CD4-positive, alpha-beta T cell treated with Interleukin-15 for 4 hours (primary cell): ENCODE data around the gene DIO3.
"Not testable (repeated sequence)": the region's sequence is repeated elsewhere in the genome, so short reads cannot be mapped to it uniquely, and the experiment has no call there.

Source experiments
- DNase-seq: peaks from one replicate; pipeline ENCODE4 v3.0.0-alpha.2; 2020; ENCODE audit warnings: low spot score

Gene DIO3

DNA sequence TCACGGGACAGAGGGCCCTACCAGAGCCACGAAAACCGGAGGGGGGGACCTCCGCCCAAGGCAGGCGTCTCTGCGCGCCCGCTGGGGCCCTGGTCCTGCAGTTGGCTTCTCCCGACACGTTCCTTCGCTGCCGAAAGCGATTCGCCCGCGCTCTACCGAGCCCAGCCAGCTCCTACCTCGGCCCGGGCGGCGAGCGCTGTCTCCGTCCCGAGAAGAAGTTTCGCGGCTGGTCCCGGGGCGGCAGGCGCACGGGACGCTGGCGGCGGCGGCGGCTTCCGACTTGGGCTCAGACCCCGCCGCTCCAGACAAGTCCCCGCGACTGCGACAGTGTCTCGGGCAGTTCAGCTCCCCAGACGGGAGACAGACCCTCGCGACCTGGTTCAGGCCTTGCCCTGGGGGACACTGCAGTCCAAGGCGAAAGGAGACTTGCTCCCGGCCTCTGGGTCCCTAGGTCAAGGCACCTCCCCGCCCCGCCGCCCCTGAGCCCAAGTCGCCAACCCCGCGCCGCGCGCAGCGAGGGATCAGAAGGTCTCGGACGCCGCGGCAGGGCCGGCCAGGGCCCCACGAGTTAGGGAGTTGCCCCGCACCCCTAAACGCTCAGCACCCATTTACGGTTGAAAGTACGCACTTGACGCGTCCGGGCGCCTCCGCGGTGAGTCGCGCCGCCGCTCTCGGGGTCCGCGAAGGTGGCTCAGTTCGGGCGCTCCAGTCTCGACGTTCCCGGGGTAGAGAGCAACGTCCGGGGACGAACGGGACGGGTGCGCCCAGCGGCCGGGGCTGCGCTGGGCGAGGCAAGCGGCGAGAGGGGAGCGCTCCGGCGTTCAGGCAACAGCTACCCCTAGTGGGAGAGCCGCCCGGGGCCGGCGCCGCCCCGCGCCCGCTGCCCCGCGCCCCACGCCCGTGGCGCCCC lies 1.4 kb upstream of the DIO3 start:
- no peak for DNase-seq

DNA sequence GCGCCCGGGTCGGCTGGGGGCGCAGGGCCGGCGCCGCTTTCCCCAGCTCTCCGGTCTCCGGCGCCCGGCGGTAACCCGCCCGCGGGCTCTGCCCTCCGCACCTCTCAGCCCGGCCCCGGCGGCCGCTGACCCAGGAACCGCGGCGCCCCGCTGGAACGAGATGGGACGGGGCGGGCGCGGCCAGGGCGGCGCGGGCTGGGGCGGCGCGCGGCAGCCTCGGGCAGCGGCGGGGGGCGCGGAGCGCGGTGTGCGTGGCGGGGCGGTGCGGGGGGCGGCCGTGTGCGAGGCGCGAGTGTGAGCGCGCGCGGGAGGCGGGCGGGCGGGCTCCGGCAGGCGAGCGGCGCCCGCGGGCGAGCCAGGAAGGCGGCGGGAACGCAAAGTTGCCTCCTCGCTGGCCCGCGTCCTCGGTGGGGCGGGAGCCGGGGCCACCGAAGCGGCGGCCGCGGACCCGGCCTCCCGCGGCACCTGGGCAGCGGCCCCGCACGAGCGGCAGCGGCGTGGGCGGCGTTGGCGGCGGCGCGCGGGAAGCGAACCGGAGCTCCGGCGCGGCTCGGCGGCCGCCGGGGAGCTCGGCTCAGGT lies 671 bp upstream of the DIO3 start:
- no peak for DNase-seq

DNA sequence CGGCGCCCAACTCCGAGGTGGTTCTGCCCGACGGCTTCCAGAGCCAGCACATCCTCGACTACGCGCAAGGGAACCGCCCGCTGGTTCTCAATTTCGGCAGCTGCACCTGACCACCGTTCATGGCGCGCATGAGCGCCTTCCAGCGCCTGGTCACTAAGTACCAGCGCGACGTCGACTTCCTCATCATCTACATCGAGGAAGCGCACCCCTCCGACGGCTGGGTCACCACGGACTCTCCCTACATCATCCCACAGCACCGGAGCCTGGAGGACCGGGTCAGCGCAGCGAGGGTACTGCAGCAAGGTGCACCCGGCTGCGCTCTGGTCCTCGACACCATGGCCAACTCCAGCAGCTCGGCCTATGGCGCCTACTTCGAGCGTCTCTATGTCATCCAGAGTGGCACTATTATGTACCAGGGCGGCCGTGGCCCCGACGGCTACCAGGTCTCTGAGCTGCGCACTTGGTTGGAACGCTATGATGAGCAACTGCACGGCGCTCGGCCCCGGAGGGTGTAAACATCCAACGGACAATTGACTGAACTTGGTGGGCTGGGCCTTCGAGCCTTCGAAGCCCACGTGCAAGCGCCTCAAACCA lies 699 bp downstream of the DIO3 start:
- no peak for DNase-seq

DNA sequence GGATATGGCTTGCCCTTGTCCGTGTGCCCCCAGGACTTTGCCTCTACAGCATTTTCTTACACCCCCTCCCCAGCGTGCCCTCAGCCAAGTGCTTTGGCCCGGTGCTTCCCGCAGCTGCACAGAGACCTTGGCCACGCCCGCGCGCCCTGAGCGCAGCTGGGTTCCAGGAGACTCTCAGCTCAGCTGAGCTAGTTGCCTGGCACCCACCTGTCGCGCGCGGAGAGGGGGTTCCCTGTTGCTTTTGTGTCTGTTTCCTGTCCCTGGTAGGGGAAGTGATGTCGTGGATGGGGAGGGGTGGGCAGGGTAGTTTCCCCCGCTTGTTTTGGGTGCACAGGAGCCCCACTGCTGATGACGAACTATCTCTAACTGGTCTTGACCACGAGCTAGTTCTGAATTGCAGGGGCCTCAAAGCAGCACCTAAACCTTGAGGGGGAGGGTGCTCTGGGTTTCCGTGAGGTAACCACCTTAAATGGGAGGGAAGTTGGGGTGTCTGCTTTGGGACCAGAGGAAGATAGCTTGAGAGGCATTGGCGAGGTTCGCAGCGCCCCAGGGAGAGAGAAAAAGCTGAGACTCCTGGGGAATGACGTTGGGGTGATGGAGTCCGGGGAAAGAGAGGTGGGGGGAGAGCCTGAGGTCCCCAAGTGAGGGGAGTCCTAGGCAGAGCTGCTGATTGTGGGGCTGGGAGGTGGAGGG lies 1.5 kb downstream of the DIO3 start:
- no peak for DNase-seq

DNA sequence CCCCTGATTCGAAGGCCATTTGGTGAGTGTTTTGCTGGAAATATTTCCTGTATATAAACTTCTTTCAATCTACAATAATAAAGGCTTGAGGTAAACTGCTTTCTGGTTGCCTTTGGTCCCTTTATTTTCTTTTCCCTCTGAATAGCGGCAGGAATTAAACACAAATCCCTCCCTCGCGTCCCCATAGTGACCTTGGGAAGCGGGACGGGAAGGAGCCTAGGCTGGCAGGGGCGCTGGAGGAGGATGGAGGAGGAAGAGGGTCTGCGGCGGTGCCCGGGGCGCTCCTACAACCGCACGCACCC lies 2.0 kb downstream of the DIO3 start:
- DNase-seq, result no peak

DNA sequence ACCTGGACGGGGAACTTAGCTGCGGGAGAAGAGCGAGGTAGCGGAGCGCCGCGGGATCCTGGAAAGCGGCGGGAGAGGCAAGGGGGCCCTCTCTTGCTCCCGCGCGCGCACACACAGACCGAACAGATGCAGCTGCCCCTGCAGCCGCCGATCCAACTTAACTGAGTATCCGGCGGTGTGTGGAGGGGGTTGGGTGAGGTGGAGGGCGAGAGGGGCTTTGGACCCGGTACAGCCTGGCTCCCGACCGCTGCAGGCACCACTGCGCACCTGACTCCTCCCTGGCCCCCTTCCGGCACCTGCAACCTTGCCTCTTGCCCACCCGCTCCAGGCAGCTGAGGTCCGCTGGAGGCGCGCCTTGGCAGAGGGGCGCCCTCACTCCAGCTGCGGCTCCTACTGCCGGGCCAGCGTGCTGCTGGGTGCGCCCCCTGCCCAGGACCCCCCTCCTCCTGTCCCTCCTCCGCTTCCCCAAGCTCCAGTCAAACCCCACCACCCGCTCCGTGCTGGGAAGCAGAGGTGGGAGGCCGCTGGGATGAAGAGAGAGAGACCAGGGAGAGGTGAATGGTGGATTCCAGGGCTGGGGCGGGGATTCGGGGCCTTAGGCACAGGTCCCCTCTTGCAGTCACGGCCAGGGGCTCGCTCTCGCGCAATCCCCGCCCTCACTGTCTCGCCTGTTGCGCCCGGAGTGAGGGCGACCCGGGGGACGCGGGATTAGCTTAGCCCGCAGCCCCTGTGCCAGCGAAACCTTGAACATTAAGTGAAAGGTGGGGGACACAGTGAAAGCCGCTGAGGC lies 2.6 kb downstream of the DIO3 start:
- DNase-seq, result no peak

DNA sequence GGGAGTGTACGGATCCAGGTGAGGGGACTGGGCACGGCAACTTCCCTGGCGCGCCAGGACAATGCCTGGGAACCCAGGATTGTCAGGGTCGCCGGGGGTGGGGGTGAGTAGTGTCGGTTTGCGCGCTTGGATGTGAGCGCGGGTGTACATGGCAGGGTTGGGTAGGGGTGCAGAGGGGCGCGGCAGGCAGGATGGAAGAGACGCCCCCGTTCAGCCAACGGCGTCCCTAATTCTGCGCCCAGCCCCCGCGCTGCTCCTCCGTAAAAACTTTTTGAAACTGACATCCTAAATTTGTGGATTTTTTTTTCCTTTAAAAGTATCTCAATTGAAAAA lies 3.1 kb downstream of the DIO3 start:
- DNase-seq, result no peak

DNA sequence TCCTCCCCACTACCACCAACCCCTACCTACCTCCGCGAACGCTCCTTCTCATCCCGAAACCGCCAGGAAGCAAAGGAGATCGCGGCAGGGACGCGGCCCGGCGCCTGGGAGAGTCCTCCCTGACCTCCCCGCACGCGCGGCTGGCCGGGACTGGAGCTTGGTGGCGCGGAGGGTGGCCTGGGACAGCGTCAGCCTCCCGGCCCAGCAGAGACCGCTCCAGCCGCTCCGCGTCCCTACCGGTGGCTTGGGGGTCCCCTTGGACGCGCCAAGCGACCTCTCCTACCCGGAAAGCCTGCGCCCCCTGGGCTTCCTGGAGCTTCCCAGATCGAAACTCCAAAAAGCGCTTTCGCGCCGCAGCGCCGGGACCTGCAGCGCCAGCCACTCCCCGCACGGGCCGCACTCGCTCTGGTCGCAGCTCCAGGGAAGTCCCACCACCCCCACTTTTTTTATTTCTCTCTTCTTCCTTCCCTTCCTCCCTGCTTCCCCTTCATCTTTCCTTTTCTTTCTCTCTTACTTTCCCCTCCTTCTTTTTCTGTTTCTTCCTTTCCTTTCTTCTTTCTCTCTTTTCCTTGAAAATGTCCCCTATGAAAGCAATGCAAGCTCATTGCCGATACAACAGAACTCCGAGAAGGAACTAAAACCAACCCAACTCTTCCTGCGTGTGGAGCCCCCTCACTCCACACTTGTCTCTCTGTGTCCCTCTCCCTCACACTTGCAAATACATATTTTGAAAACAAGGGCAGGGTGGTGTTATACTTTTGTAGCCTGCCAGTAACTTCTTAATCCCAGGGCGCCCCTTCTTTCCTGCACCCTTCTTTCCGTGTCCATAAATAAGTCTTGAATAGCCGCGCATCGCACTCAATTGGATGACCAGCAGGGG lies 3.8 kb downstream of the DIO3 start:
- DNase-seq, result no peak

DNA sequence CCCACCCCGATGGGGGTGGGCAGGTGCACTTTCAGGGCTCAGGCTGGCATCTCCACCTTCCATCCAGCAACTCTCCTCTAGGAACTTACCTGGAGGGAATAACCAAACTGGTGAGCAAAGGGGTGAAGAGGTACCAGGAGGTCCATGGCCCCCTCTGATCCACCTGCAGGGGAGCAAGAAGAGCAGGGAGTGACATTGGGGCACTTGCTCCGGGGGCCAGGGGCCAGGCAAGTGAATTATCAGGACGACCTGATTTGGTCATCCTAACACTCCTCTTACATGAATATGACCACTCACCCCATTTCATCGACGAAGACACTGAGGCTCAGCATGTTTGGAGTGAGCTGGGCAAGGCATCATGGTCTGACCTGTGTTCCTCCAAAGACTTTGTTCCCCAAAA lies 6.0 kb downstream of the DIO3 start:
- no peak for DNase-seq

DNA sequence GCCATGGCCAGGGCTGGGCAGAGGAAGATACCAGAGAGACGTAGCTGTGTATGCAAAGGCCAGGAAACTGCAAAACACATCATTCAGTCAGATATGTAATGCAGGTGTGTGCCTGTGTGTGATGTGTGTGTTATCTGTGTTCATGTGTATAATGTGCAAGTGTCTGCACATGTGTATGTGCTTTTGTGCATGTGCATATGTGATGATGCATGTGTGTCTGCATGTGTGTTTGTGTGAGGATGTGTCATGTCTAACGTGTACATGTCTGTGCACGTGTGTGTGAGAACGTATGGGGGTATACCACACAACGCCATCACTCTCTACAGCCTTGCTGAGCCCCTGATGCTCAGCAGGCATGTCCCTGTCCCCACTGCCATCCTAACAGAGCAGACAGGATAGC lies 9.7 kb downstream of the DIO3 start:
- no peak for DNase-seq

DNA sequence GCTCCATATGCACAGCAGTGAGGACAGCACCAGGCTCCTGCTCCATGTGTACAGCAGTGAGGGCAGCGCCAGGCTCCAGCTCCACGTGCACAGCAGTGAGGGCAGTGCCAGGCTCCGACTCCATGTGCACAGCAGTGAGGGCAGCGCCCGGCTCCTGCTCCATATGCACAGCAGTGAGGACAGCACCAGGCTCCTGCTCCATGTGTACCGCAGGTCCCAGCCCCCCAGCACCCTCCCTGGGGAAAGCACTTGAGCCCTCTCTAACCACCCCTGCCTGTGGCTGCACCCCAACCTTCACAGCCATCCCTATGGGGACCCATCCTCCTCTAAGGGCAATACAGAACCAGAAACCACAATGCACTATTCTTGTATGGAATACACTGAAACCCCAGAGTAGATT lies 11.2 kb downstream of the DIO3 start:
- not testable (repeated sequence) for DNase-seq

DNA sequence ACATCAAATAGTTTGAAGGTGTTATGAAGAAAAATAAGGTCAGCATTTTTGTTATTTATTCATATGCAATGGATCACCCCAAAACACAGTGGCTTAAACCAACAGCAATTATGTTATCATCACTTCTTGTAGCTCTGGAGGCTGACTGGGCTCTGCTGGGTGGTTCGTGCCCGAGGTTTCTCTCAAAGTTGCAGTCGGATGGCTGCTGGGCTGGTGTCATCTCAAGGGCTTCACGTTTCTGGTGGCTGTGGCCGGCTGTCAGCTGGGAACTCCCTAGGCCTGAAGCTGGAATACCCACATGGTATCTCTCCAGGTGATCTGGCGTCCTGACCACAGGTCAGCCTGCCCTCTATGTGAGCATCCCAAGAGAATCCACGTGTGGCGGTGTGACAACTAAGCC lies 12.0 kb downstream of the DIO3 start:
- DNase-seq, result no peak

DNA sequence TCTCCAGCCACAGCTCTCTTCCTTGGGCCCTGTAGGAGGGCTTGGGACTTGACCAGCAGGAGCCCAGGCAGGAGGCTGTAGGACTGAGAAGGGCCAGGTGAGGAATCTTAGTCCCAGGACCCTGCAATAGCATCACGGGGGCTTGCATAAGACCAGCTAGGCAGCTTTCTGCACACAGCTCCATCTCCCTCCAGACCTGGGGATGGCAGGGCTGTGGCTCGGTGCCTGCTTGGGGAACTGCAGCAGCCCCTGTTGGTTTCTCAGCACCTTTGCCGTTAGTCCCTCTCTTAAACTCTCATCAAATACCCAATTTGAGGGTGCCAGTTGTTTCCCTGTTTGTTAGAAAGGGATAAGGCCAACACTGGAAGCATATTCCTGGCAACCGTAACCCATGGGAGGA lies 14.3 kb downstream of the DIO3 start:
- DNase-seq, result no peak

DNA sequence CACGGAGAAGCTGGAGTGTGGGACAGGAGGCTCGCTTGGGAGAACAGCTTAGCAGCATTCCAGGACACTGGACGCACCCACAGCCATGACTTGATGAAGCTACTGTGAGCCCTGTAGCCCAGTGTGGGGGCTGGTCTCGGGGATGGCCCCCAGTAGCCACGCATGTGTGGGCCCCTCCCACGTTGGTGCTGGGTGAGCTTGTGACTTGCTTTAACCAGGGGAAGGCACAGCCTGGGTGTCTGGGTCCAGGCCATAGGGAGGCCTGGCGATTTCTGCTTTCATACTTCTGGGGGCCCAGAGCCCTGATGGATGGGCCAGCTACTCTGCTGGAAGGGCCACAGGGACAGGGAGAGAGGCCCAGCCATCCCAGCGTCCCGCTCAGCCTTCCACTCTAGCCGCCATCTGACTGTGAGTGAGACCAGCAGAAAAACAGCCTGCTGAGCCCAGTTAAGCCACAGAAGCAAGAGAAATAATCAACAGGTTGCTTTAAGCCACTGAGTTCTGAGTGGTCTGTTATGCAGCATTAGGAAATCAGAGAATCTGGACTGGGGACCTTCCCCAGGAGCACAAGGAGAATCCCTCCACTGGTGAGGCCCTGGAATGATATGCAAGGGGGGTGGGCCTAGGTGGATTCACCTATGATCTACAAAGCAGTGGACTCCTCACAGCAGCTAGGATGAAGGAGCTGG lies 16.1 kb downstream of the DIO3 start:
- no peak for DNase-seq

DNA sequence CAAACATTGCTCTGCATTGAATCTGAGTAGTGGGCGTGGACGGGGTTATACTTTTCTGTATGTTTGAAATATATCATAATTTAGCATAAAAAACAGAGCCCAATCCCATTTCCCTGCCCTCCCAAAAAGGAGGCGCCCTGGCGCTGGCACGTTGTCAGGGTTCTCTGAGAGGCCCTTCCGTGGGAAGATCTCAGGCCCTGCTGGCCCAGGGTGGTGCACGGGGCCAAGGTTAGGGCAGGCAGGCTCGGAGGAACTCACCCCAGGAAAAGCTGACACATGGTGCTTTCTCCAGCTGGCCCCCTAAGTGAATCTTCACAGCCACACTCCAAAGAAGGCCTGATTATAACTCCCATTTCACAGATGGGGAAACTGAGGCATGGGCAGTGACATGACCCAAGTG lies 17.2 kb downstream of the DIO3 start:
- DNase-seq, result no peak

DNA sequence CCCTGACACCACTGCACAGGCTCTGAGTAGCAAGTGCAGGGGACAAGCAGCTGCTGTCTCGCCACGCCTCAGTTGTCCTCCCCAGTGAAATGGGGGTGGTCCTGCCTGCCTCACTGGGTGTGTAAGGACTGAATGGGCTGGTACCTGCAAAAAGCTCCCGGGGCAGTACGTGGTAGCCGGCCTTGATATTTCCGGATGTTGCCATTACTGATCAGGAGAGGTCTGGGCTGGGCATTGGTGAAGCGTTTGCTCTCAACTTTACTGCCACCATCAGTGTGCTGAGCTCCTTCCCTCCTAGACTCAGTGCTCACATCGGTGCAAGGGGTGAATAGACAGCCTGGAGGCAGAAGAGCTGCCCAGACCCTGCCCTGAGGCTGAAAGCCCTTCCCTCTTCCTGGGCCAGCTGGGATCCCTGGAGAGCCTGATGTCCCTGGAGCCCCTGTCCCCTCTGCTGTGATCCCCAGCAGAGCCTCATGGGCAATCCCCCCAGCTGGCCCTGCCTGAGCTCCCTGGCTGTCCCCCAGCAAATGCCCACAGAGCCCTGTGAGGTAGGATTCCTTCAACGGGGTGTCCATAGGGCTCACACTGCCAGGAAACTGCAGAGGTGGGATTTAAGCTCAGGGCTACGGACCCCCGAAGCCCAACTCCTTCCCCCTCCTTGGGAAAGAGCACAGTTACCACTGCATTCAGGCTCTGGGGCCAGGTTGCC lies 18.2 kb downstream of the DIO3 start:
- no peak for DNase-seq

DNA sequence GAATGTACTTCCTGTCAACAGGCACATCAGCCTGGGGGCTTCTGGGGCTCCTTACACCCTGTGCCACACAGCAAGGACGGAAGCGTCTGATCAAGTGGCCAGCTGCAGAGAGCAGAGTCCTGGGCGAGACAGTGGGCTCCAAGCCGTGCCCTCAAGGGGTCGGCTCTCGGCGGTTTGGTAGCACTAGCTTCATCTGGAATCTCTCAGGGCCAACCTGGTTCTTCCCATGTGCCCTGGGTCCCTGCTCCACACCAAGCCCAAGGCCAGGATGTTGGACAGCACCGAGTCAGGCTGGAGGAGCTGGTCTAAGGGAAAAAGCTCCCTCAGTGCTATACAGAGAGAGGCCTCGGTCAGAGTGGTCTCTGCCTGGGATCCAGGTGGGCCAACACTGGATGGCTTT lies 20.5 kb downstream of the DIO3 start:
- DNase-seq, result no peak

DNA sequence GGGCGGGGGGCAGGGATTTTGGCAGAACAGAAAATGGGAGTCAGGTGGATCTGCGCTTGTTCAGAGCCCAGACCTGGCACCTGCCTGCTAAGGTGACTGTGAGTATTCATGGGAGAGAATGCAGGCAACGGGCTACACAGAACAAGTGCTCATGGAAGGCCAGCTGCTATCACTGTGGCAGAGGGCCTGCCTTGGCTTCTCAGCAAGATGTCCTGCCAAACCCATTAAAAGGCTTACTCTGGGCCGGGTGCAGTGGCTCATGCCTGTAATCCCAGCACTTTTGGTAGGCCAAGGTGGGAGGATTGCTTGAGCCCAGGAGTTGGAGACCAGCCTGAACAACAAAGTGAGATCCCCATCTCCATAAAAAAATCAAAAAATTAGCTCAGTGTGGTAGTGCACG lies 21.0 kb downstream of the DIO3 start:
- no peak for DNase-seq

DNA sequence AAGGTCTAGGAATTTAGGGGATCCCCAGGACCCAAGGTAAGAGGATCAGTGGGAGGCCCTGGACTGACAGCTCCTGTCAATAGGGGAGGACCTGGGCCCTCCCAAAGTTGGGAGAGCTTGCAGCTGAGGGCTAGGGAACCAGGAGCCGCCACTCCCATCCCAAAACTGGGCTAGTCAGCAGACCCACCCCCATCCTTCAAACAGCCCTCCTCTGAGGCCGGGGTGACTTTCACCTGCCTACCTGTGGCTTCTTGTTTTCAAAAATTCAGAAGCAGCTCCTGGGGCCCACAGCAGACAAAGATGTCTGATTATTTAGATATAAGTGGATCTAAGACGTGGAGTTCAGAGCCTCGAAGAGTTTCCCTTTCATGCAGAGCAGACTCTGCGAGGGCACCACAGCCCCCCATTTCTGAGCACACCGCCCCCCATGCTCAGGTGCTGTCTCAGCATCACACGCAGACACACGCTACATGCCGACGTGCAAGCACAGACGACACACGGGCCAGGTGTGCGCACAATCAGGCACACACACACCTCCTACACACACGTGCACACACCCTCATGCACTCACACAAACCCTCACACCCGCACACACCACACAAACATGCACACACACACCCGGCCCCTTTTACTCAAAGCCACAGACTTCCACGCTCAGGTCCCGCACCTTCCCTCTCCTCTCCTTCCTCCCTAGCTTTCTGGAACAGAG lies 21.9 kb downstream of the DIO3 start:
- no peak for DNase-seq

DNA sequence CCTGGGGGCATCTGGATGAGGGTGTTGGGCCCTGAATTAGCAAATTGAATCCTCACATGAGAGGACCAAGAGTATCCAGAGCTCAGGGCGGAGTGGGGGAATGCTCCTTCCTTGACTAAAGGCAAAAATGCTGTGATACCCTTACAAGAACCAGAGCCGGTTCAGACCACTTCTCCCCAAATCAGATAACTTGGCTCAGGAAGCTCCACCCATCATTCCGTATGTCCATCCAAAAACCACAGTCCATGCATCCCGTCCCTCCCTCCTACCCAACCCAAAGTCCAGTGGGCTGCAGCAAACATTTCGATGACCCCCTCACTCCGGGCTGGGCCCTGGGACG lies 22.4 kb downstream of the DIO3 start:
- no peak for DNase-seq
